ENCODE measurements around the gene CYP3A5. TPM values are rescaled to one million over a fixed set of nuclear protein-coding genes. Genes with fewer than 3 reads are reported as not detected.

Gene CYP3A5
- total and polyA plus RNA-seq, 2 of the 8 experiments (the other 6 are each of a cell fraction or from before 2014, with no cell fraction given), result 0.06 TPM; not detected in 1

DNA sequence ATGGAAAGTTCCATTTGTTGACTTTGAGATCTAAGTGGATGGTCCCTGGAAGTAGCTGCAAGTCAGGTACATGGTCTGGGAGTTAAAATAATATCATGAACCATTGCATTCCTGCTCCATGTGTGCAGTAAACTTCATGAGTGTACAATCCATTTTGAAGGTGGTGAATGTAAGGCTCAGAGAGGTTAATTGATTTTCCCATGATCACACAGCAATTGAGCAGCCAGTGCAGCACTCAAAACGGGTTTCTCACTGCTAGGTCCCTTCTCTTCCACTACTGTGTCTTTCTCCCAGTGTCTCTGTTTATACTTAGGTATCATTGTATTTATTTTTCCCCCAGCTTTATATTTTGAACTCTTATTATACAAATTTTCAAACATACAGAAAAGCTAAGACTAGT lies 53.1 kb downstream of the CYP3A5 start (continued):
- TF ChIP-seq, protein P1, sequence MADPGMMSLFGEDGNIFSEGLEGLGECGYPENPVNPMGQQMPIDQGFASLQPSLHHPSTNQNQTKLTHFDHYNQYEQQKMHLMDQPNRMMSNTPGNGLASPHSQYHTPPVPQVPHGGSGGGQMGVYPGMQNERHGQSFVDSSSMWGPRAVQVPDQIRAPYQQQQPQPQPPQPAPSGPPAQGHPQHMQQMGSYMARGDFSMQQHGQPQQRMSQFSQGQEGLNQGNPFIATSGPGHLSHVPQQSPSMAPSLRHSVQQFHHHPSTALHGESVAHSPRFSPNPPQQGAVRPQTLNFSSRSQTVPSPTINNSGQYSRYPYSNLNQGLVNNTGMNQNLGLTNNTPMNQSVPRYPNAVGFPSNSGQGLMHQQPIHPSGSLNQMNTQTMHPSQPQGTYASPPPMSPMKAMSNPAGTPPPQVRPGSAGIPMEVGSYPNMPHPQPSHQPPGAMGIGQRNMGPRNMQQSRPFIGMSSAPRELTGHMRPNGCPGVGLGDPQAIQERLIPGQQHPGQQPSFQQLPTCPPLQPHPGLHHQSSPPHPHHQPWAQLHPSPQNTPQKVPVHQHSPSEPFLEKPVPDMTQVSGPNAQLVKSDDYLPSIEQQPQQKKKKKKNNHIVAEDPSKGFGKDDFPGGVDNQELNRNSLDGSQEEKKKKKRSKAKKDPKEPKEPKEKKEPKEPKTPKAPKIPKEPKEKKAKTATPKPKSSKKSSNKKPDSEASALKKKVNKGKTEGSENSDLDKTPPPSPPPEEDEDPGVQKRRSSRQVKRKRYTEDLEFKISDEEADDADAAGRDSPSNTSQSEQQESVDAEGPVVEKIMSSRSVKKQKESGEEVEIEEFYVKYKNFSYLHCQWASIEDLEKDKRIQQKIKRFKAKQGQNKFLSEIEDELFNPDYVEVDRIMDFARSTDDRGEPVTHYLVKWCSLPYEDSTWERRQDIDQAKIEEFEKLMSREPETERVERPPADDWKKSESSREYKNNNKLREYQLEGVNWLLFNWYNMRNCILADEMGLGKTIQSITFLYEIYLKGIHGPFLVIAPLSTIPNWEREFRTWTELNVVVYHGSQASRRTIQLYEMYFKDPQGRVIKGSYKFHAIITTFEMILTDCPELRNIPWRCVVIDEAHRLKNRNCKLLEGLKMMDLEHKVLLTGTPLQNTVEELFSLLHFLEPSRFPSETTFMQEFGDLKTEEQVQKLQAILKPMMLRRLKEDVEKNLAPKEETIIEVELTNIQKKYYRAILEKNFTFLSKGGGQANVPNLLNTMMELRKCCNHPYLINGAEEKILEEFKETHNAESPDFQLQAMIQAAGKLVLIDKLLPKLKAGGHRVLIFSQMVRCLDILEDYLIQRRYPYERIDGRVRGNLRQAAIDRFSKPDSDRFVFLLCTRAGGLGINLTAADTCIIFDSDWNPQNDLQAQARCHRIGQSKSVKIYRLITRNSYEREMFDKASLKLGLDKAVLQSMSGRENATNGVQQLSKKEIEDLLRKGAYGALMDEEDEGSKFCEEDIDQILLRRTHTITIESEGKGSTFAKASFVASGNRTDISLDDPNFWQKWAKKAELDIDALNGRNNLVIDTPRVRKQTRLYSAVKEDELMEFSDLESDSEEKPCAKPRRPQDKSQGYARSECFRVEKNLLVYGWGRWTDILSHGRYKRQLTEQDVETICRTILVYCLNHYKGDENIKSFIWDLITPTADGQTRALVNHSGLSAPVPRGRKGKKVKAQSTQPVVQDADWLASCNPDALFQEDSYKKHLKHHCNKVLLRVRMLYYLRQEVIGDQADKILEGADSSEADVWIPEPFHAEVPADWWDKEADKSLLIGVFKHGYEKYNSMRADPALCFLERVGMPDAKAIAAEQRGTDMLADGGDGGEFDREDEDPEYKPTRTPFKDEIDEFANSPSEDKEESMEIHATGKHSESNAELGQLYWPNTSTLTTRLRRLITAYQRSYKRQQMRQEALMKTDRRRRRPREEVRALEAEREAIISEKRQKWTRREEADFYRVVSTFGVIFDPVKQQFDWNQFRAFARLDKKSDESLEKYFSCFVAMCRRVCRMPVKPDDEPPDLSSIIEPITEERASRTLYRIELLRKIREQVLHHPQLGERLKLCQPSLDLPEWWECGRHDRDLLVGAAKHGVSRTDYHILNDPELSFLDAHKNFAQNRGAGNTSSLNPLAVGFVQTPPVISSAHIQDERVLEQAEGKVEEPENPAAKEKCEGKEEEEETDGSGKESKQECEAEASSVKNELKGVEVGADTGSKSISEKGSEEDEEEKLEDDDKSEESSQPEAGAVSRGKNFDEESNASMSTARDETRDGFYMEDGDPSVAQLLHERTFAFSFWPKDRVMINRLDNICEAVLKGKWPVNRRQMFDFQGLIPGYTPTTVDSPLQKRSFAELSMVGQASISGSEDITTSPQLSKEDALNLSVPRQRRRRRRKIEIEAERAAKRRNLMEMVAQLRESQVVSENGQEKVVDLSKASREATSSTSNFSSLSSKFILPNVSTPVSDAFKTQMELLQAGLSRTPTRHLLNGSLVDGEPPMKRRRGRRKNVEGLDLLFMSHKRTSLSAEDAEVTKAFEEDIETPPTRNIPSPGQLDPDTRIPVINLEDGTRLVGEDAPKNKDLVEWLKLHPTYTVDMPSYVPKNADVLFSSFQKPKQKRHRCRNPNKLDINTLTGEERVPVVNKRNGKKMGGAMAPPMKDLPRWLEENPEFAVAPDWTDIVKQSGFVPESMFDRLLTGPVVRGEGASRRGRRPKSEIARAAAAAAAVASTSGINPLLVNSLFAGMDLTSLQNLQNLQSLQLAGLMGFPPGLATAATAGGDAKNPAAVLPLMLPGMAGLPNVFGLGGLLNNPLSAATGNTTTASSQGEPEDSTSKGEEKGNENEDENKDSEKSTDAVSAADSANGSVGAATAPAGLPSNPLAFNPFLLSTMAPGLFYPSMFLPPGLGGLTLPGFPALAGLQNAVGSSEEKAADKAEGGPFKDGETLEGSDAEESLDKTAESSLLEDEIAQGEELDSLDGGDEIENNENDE (IDR thresholded peaks at IDR 0.05; ENCODE audit: insufficient replicate concordance, low read length), result no peak
- TF ChIP-seq TAF1 (IDR thresholded peaks at IDR 0.05; ENCODE audit: low read depth, low read length), result no peak
- TF ChIP-seq, protein P2, sequence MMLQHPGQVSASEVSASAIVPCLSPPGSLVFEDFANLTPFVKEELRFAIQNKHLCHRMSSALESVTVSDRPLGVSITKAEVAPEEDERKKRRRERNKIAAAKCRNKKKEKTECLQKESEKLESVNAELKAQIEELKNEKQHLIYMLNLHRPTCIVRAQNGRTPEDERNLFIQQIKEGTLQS (IDR thresholded peaks at IDR 0.05; ENCODE audit: insufficient read depth, low read depth, low read length), result no peak
- no peak for TF ChIP-seq CHD1 (IDR thresholded peaks at IDR 0.05; ENCODE audit: low read depth, low read length)
- no peak for TF ChIP-seq JUND (IDR thresholded peaks at IDR 0.05; ENCODE audit: low read length)
- TF ChIP-seq SP4 (IDR thresholded peaks at IDR 0.05; ENCODE audit: low read length), result no peak
- TF ChIP-seq HDAC6 (IDR thresholded peaks at IDR 0.05; ENCODE audit: low read depth, low read length), result no peak

Data from H1 (cell line).